Stimulated activated CD8-positive, alpha-beta memory T cell treated with anti-CD3 and anti-CD28 coated beads, Interleukin-2, amount 100 ng/mL, for 1 hour (primary cell): ENCODE data around the gene CDH13.

Experiments used
- DNase-seq, 2 donors: peaks; one replicate each; pipeline ENCODE4 v3.0.0-alpha.2; 2020; ENCODE audit warnings: low read depth in 2 of 2

Gene CDH13

DNA sequence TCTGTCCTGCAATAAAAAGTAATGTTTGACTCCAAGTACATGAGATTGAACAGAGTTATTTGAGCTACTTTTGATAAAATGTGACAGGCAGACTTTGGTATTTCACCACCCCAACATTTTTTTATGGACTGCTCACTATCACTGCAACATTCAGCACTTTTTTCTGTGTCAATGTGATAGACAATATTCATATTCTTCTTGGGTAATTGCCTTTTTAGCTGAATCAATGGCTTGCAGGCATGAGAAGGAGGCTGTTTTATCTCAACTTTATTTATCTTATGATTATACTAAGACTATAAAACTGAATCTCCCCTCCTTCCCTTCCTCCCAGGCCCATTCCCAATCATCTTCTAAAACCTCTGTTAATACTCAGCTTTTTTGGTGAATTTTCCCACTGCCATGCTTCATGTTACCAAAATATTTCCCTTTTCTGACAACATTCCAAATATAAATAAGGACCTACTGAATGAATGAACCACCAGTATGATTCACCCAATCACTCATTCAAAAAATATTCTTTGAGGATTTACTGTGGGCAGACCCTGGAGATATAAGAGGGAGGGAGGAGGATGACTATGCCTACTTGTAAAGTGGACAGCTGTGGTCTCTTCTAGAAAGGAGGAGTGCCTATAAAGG is 67.6 kb downstream of the CDH13 start:
- DNase-seq, result no peak

DNA sequence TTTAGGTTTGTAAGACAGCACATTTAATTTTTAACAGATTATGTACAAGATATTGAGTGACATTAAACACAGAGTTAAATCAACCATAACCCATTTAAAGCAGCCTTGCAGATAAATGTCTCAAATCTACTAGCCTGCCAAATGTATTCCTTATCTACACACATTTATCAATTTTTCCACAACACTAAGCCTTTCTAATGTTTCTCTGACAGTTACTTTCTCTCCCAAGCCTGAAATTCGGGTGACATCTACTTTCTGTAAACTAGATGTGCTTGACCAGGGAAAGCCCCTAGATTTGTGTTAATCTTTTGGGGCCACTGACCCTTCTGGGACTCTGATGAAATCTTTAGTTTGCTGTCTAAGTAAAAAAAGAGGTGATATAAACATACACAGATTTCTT is 69.0 kb downstream of the CDH13 start:
- DNase-seq, result no peak

DNA sequence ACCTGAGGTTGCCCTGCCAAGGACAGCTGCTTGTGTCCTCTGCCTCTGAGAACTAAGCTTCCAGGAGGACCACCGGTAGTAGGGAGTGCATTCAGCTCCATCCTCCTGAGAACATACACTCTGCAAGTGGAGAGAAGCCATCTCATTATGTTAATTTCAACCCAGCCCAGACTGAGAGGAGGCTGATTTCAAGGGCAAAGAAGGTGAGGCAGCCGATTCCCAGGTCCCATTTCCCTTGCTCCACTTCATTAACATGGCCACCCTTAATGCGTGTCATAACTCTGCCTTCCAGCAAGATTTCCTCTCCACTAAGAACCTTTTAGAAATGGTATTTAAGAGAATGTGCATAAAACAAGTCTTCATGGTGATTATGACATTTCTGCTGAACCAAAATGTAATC is 72.5 kb downstream of the CDH13 start:
- DNase-seq, result no peak

DNA sequence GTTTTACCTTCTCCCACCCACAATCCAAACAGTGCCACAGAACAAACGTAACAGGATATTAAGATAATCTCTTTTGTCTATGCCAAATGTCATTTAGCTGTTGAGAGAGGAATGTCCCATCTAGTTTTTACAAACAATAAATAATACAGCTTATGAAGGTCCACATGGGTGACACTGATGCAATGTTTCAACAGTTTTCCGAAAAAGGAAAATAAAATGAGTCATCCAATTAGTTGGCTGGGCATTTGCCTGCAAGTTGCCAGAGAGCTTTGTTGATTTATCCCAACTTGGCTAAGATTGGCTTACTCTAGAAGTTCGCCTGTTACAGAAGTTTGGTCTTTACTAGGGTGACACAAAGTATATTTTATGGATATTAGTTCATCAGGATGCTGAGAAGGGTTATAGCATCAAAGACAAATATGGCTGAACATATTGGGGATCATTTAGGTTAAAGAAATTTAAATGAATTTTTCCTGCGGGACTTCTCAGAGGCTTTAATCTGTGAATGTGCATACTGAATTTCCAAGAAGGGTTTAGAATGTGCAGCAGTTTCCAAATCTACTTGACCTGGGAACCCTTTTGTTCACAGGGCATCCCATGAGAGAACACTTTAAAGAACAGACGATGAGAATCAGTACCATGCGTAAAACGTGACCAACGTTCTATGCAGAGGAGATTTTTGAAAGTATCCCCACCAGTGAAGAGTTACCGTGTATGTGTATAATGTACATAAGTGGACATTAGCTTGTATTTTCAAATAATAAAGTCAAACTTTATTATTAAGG is 73.1 kb downstream of the CDH13 start:
- DNase-seq, result no peak

DNA sequence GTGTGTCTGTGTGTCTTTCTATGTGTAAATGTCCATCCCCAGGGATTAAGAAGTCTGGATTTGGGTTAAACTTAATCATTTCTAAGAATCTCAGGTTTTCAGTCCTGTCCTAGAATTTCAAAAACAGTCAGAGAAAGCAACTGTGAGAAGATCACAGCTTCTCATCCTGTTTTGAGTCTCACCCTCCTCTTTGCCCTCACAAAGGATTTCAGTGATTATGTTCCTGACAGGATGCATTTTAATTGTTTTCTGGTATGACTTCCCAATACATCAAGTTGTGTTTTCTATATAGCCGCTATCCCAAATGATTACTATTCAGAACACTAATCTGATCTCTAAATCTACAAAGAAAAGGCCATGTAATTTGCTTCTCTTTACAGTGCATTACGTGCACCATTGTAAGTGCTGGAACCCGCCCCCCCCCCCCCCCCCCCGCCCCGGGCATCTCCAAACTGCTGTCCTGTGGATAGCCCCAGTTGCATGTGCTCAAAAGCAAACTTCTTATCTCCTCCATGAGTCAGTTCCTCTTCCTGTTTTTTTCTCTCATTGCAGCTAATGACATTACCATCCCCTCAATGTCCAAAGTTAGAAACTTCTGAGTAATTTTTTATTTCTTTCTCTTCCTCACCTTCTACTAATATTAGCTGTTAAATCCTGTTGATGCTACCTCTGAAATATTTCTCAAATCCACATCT is 73.9 kb downstream of the CDH13 start:
- no peak for DNase-seq

DNA sequence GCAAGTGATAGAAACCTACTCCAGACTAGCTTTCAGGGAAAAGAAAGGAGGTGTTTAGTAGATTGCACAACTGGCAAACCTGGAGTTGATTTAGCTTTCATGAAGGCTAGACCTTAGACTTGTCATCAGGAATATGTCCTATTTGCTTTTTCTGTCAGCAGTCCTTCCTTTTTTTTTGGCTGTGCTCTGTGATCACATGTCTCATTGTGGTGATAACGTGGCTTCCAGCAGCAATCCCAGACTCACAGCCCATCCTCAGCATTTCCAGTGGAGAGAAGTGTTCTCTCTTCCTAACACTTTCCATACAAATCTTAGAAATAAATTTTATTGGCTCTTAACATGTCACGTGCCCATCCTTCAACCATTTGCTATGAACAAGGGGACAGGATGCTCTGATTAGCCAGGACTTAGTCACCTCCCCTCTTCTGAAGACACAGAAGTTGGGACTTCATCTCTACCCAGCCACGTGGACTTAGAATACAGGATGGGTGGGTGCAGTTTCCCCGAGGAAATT is 74.7 kb downstream of the CDH13 start:
- DNase-seq, result no peak

DNA sequence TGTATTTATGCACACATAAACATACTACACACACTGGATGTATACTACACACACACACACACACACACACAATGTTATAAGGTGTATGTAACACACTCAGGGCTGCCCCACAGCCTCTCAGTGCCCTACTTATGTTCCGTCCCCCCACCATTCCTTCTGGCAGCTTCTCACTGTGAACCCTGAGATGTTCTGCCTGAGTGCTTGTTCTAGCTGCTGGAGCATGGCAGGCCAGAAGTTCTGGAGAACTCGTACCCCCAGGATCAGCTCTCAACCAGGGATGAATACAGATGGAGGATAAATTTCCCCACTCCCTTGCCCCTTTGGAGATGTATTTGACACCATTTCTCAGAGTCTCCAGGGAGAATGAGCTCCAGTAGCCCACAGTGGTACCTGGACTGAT is 76.4 kb downstream of the CDH13 start:
- no peak for DNase-seq

DNA sequence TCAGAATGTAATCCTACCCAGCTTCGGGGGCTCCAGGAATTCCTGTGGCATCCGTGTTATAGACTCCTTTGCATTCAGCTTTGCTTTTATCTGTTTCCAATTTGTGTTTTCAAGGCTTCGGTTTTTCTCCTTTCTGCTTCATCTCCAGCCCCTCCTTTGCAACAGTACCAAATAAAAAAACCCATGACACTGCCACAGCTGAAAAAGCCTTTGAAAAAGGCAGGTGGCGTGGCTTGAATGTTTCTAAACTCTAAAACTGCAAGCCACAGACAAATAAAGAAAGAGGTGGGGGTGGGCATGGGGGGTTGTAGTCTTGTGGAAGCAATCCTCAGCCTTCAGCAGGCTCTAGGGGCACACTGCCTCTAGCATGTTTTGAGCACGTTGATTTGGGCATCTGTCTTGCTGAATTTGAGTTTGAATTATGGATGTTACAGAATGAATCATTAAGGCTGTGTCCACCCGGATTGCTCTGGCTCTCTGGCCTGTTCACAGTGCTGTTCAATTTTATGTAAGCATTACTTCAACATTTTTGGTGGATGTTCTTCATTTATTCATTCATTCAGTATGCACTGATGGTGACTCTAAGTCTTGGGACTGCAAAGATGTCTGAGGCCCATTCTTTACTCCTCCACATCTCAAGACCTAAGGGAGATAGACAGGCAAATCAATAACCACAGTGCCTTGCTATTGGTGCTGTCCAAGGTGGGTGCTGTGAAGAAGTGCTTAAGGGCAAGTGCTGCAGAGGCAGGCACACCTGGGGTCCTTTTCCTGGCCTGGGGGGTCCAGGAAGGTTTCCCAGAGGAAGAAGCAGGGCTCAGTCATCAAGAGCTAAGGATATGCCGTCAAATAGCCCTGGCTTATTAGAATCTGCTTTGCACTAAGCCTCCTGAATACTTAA is 77.4 kb downstream of the CDH13 start:
- DNase-seq, result no peak

DNA sequence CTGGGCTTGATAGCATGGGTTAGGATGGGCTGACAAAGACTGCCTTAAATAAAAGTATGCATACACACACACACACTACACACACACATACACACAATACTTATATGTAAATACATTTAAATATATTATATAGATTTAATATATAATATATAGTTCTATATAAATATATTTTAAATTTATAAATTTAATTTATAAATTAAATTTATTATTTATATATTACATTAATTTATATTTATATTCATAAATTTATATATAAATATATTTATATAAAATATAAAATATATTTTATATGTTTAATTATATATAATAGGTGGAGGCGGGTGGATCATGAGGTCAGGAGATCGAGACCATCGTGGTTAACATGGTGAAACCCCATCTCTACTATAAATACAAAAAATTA is 83.2 kb downstream of the CDH13 start:
- no peak for DNase-seq

DNA sequence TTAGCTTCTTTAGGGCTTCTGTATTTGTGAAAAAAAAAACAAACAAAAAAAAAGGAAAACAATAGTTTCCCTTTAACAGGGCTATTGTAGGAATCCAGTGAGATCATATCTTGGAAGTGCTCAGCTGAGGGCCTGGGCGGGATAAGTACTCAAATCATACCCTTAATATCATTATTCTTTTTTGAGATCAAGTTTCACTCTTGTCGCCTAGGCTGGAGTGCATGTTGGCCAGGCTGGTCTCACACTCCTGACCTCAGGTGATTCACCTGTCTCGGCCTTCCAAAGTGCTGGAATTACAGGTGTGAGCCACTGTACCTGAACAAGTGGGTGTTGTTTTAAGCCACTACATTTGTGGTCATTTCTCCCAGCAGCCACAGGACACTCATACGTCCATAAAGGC is 87.0 kb downstream of the CDH13 start:
- DNase-seq, result no peak

DNA sequence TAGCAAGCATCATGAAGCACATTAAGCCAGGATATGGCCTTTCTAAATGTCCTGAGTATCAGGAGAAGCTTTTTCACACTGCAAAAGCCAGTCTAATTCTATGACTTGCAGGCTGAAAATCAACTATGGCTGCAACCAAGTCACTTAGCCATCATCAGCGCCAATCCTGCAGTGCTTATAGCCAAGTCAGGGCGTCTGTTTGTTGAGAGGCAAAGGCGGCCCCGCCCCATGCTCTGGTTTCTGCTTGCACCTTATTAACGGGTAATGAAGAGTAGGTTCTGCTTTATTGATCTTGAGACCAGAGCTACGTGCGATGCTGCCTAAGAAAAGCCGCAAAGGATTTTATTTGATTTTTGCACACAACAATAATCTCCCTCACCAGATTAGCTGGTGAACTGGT is 88.4 kb downstream of the CDH13 start:
- DNase-seq, result no peak

DNA sequence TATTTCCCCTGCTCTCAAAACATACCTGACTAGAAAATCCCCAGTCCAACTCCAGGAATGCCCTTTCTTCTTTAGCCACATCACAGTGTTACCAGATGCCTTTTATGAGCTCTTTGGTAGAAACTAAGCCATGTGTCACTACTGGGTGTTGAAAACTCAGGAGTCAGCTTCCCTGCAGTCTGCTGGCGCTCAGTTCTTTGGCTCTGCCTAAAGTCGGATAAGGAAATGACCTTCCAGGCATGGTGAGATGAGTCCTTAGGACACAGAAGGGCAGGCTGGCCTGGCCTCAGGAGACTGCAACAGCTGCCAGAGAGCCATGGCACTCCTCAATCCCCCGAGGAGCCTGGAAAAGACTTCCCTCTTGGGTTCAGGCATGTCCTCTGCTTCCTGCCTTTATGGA is 89.1 kb downstream of the CDH13 start:
- DNase-seq, result no peak

DNA sequence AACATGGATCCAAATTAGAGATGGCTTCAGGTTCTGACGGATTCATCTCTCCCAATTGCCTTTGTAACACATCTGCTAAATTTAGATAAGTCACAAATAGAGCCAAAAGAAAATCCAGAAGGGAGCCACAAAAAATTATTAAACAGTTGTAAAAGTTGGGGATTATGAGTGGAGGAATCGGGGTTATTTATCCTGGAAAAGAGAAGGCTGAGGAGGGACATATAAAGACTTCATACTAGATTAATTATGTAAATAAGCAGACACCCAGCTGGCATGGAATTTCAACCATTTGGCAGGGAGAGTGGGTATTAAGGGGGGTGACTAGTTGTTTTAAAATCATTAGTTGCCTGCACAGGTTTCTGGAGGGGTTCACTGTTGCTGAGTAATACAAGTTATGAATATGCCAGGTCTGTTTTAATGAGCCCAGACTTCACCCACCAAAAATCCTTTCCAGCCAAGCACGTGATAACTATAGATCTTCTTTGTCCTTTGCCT is 89.6 kb downstream of the CDH13 start:
- DNase-seq, result no peak

DNA sequence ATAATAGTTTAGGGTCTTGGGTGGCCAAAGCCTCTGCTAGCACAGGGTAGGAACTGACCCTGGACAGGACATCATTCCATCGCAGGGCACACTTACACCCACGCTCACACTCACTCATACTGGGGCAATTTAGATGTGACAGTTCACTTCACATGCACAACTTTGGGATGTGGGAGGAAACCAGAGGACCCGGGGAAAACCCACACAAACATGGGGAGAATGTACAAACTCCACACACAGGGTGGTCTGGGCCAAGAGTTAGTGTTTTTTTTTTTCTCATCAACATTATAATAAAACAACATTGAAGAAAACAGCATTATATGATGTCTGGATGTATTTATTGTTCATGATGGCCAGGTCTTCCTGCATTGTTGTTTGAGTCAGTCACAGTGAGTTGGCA is 93.6 kb downstream of the CDH13 start:
- no peak for DNase-seq

DNA sequence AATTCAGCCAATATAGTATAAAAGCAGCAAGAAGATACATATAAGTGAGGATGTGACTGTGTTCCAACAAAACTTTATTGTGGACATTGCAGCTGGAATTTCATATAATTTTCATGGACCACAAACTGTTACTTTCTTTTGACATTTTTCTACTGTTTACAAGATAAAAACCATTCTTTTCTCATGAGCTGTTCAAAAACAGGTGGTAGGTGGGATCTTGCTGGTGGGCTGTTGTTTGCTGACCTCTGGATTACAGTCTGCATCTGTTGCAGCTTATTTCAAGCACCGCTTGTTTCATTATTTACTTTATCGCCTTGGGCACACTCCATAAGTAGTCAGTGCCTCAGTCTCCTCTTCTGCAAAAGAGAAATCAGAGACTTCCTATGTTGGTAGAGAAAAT is 99.5 kb downstream of the CDH13 start:
- DNase-seq, result no peak

DNA sequence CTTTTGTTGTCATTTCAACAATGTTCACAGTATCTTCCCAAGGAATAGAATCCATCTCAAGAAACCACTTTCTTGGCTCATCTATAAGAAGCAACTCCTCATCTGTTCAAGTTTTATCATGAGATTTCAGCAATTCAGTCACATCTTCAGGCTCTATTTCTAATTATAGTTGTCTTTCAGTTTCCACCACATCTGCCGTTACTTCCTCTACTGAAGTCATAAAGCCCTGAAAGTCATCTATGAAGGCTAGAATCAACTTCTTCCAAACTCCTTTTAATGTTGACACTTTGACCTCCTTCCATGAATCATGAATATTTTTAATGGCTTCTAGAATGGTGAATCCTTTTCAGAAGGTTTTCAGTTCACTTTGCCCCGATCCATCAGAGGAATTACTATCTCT is 102.1 kb downstream of the CDH13 start:
- DNase-seq, result no peak

DNA sequence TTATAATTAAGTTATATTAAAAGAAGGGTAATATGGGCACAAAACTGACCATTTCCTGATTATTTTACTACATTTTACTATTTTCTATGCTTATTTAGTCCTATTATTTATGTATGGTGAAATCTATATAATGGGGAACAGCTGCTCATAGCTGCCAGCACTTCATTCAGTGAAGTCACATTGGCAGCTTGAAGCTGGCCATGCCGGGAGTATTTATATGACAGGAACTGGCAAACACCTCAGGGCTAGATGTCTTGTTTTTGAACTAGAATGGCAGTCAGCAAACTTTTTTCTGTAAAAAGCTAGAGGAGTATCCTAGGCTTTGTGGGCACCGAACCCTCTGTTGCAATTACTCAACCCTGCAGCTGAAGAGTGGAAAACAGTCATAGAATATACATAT is 104.1 kb downstream of the CDH13 start:
- no peak for DNase-seq

DNA sequence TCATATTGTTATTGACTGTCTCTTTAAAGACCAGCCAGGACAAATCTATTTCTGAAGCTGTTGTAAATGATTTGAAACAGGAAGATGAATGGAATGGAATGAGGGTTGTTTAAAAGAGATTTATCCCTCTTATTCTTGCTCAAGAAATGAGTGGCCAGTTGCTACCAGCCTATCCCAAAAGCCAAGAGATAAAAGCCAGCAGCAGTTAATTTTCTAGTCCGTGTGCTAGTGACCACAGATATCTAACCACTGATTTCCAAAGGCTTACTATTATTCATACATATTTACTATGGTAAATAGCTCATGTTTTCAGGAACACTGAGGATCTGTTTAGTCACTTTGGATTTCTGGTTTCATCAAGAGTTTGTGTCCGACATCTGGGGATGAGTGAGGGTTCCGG is 105.7 kb downstream of the CDH13 start:
- no peak for DNase-seq

DNA sequence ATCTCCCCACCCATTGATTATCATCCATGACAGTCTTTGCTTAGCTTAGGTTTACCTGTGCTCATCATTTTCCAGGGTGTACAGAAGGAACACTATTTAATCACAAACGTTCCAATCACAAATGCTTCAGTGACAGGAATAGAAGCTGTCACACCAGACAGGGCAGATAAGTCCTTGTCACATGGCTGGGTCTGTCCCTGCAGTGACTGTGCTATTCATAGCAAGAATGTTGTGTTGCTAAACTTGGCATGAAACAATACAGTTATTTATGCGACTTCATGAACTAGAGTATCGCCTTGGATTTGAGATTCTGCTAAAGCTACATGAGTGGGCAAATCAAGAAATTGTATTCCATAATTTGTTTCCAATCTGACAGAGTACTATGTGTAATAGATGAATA is 108.4 kb downstream of the CDH13 start:
- no peak for DNase-seq

DNA sequence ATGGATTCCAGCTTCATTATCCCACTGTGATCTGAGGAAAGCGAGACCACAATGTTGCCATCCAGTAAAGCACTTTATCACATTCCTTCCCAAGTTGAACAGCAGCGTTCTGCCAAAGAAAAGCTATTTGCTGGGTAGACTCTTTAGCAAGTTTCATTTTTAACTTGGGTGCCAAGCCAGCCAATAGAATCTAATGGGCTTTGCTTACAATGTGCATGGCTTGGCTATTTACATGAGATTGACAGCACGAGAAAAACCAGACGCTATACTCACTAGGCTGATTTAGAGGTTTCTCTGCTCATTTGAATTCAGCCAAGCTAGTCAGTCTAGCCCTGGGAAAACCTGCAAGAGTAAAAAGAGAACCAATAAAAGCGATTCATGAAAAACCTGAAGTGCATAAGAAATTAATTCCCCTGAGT is 108.9 kb downstream of the CDH13 start:
- DNase-seq, result no peak

DNA sequence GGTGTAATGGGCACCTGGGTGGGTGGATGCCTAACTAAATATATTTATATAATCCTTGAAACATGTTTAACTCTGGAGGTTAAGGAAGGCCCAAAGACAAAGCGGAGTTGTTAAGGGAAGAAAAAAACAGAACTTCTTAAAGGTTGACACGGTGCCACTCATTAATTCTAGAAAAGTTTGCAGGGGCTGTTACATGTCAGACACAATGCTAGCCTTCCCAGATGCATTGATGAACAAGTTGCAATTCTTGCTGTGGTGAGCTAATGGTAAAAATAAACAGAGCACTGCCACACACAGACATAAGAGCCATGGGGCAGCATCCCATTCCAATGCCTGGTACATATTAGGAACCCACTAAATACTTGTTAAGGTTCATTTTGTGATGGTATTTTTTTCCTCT is 109.5 kb downstream of the CDH13 start:
- DNase-seq, result no peak

DNA sequence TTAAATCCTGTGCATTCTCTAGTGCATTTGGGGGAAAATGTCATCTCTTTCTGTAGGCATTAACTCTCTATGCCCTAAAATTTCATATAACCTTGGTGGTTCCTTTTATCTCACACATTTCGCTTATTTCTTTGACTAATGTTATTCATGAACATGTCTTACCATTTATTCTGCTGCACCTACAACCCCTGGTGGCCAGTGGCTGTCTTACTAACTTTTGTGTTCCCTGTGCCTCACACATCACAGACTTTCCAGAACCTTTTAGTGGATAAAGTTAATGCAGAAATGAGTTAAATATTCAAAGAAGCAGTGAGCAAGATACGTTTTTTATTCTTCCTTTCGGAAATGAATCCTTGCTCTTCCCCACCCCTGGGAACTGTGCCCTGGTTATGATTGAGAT is 111.9 kb downstream of the CDH13 start:
- DNase-seq, result no peak
